ENCODE measurements around the gene EPB41L4B.

The EPB41L4B gene

GRCh38 chr9:109267555-109267954, 53.3 kb downstream of the EPB41L4B start:
- no peak for DNase-seq

GRCh38 chr9:109264877-109265587, 55.8 kb downstream of the EPB41L4B start:
- no peak for DNase-seq

DNA sequence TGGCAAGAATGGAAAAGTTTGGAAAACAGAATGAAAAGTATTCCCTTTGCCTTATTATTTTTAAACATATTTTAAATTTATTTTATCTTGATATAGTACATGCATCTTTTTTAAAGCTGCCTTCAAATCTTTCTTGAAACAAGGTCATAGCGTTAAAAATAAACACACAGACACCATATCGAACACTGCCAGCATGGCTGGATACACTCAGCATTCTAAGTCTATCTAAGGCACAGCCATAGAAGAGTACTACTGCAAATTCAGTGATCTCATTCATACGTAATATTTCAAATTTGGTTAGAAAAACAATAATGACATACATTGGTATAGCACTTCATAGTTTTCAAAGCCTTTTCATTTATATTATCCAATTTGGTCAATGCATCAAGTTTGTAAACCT, 57.5 kb downstream of the EPB41L4B start:
- no peak for DNase-seq

DNA sequence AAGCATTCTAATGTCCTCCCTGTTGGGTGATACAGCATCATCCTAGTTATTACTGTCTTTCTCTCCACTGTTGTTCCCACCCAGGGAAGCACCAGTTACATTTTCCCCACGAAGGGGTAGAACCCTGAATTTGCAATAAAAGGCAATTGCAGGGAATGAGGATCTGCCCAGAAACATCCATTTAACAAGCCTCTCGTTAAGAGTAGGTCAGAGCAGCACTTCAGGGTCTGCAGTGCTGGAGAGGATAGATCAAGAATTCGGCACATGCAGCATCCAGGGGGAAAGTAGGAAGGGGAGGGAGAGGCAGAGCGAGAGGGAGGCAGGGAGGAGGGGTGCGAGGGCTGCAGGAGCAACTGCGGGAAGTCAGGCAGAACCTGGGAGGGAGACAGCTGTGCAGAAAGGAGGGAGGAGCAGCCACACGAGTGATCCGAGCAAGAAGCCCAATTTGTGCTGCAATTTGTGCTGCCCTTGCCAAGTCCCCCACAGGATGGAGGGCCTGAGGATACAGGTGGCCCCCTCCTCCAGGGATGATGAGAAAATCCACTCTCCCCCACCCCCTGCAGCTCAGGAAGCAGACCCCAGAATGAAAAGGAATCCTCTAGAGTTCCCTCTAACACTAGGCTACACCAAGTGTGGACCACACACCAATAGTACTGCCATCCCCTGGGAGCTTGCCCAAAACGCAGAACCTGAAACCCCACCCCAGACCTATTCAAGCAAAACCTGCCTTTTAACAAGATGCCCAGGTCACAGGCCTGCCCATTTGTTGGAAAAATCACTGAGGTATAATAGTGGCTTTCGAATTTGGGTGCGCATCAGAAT, 62.2 kb downstream of the EPB41L4B start:
- no peak for DNase-seq

DNA sequence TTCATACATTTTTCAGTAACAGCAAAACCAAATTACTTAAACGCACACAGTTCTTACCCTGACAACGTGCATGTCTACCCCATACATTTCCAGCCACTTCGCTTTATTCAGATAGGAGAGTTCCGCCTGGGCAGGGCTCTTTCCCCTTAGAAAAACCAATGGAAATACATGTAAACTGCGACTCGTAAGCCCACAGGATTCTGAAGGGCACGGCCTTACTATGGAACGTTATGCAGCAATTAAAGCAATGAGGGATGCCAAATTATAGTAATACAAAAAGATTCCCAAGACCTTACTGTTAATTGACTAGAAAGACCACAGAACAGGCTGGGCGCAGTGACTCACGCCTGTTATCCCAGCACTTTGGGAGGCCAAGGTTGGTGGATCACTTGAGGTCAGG, 64.5 kb downstream of the EPB41L4B start:
- DNase-seq = no peak

GRCh38 chr9:109255394-109255793, 65.5 kb downstream of the EPB41L4B start:
- DNase-seq = no peak

DNA sequence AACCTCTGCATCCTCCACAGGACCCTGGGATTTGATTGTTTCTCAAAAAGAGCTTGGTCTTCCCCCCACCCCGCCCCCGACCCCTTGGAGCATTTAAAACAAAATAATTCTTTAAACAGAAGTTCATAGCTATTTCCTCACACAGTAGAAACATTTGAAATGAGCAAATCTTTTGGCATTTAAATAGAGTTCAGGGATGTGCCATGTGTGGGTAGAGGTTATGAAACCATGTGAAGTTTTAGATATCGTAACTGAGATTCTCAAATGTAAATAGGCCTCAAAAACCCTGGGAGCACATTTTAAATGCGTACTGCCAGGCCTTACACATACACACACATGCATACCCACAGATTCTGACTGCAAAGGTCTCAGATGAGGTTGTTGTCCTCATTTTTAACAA, 66.5 kb downstream of the EPB41L4B start:
- DNase-seq = no peak

DNA sequence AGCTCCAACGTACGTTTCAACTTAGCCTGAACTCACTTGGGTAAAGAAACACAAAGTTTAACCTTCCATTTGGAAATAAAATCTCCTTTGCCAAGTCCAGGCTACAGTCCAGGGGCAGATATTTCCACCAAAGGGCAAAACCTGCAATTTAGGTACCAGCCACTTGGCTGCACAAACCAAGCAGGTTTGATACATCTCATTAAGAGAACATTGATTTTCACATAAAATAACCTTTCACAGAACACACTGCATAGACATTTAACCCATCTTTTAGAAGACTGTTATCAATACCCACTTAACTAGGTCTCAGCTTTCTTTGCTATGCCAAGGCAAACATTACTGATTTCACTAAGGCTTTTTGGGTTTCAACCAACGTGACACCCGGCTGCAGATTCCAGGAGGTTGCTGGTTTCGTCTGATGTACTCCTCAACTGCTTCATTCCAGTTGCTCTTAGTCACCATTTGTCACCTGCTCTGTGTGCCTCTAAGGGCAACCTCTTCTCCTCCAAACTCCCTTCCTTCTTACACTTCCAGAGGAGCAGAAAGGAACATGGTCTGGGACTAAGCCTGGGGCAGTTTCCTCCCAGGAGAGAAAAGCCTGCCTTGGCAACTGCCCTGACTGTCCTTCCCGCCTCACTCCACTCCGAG, 67.1 kb downstream of the EPB41L4B start:
- DNase-seq = no peak

DNA sequence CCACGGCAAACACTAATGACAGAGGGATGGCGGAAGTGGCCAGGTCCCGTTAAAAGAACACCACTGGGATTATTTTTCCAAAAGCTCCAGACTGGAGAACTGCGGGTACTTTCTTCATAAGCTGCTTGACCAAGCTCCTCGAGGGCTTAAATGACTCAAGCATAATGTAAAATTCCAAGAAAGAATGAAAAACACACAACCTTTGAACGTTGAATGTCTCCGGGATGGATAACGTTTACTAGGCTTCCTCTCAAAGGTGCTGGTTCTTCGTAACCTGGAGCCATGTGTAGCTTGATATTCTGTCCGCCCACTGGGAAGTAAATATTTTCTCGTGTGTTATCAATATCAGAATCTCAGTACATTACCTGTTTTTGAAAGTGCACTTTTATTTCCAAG, 67.6 kb downstream of the EPB41L4B start:
- no peak for DNase-seq

- no peak for DNase-seq
Measured at GRCh38 chr9:109252291-109252690, 68.6 kb downstream of the EPB41L4B start.

GRCh38 chr9:109251776-109252106, 69.1 kb downstream of the EPB41L4B start:
- no peak for DNase-seq

DNA sequence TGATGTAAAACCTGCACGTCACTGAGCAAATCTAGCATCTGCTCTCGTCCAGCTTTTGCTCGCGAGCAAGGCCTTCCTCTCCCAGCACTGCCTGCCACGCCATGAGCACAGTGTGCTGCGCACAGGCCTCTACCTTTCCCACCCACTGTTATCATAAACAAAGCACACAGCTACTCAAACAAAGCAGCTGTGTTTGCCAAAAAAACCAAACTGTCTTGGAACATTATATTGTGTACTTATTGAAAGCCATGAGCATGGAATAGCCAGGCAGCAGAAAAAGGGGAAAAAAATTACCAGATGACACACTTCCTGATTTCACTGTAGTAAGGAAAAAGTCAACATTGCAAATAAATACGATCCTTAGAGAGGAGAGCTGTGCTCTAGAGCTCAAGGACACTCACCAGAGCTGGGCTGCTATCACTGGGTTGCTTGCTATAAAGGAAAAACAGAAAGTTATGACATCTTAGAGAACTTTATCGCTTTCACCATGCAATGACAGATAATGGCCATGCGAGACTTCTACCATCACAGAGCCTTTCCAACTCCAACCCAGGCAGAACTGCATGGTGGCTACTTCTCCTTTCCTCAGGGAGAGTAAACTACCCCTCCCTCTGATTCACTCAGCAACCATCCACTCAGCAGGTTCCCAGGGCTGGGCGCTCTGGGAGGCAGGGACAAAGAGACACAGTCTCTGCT, 69.6 kb downstream of the EPB41L4B start:
- no peak for DNase-seq

- no peak for DNase-seq
Measured at GRCh38 chr9:109250771-109251079, 70.1 kb downstream of the EPB41L4B start.

DNA sequence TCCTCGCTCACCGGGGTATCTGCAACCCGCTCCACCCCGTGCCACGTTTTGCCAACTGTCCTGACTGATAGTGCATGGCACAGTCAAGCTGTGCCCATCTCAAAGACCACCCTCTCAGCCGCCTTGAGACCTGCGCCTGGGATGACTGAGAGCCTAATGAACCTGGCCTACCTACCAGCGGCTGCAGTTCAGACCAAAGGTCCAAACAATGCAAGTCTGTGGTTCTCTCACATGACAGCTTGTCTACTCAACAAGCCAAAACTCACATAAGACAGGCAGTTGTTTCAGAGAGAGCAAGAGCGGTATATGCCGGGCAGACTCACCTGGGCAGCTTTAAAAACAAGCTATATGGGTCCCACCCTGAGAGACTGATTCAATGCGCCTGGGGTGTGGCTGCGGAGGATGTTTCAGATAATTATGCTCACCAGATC, 70.5 kb downstream of the EPB41L4B start:
- DNase-seq = no peak

DNA sequence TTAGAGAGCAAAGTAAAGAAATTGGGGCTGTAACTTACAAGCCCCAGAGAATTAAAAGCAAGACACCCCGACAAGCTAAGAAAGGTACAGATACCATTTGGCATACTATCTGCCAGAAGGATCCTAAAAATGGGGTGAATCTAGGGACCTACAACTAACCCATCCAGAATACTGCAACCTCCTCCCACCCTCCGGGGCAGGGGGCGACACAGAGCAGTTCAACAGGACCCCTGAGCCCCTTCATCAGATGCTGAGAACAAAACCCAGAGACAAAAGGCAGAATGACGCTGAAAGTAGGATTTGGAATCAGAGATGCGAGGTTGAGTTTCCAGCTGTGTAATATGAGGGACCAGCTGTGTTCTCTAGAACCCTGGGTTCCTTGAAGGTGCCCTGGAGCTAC, 71.2 kb downstream of the EPB41L4B start:
- no peak for DNase-seq

- no peak for DNase-seq
Measured at GRCh38 chr9:109248133-109248581, 72.7 kb downstream of the EPB41L4B start.

GRCh38 chr9:109247228-109247627, 73.6 kb downstream of the EPB41L4B start:
- no peak for DNase-seq

DNA sequence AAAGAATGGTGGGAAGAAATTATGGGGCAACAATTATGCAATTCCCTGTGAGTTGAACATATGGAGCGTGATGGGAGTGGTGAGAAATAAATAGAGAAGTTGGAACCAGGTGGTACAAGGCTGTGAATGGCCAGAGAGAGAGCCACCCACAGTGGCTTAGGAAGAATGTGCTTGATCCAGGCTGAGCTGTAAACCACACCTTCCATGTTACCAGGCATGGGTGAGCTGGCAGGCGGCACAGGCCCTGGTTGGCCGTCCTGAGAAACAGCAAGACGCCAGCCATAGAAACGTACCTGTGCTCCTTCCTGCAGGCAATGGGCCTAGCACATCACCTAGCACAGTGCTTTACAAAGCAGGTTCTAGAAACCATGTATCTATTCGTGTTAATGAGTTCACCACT, 74.3 kb downstream of the EPB41L4B start:
- no peak for DNase-seq

DNA sequence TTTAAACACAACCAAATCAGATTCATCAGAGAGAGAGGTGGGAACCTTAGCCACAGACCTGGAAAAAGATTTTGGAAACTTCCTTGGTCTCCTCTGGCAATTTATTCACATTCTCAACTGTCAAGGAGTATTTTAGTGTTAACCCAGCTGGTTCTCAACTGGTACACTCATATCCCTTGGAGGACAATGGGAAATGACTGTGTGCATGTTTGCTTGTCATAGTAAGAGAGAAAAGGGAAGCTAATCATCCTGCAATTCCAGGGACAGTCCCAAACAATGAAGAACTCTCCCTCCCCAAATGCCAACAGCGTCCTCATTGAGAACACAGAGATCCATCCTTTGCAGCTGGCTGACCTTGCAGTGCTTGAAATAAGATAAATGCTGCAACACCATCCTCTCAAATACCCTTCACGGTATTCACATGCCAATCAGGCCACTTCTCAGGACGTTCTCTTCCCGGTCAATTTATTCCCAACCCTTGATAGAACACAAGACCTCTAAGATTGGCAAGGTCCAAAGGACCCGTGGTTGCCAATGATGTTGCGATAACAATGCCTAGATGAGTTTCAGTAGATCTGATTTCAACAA, 75.5 kb downstream of the EPB41L4B start:
- DNase-seq = no peak

DNA sequence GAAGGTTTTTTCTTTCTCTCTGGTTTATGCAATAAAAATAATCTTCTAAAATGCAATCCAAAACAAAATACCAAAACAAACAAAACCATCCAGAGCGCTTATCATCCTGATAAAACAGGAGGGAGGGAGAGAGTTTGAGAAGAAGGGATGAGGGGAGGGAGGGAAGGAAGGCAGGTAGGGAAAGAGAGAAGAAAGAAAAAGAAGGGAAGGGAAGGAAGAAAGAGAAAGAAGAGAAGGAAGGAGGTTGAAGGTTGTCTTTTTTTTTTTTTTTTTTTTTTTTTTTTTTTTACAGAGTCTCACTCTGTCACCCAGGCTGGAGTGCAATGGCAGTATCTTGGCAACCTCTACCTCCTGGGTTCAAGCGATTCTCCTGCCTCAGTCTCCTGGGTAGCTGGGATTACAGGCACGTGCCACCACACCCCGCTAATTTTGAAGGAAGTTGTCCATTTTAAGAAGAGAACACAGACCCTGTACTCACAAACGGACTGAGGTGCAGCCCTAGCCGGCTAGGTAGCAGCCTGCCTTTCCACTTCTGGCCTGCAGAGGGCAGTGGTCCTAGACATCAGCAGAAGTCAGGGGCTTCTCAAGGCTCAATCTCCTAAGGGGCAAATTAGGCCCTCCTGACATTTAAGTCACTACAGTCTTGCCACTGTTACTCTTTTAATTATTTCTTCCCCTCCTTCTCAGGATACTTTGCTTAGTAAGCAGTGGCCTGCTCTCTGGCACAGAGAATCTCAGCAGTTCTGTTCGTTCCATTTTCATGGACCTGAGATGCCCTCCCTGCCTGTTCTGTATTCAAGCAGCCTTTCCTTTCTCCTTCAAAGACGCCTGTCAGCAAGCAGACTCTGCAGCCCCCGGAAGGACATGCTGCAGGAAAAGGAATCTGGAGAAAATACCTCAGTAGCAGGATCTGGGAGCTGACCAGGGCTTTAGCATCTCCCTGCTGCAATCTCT, 76.4 kb downstream of the EPB41L4B start:
- DNase-seq = peak; percentile 58

GRCh38 chr9:109242741-109243140, 78.1 kb downstream of the EPB41L4B start:
- DNase-seq = no peak

DNA sequence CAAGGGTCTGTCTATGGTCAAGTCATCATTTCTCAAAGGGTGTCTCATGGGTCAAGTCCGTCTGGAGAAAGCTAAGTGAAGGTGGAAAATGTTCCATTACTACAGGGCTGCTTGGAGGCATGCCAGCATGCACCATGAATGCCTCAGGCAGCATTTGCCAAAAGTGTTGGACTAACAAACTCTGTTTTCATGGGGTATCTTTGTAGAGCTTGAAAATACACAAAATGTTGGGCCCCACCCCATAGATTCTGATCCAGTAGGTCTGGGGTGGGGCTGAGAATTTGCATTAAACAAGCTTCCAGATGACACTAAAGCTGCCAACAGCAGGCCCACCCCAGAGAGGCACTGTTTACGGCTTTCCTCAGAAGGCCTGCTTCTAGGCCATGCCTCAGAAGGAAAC, 78.8 kb downstream of the EPB41L4B start:
- no peak for DNase-seq

All from activated T-cell treated with anti-CD3 and anti-CD28 coated beads for 4 hours (primary cell).